ENCODE data around the gene MAGEA4.

DNA sequence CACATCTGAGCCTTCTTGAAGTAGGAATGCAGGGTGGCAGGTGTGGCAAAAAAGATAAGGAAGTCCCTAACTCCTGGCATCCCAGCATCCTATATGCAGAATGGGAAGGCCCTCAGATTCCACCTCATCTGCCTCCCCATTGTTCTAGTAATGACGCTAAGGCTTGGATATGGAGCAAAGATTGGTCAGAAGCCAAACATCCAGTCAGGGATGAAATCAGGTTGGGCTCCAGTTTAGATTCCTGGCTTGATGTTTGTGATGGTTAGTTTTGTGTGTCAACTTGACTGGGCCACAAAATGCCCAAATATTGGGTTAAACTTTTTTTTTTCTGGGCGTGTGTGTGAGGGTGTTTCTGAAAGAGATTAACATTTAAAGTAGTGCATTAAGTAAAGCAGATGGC, 39.6 kb upstream of the MAGEA4 start:
- TF ChIP-seq, protein P1, sequence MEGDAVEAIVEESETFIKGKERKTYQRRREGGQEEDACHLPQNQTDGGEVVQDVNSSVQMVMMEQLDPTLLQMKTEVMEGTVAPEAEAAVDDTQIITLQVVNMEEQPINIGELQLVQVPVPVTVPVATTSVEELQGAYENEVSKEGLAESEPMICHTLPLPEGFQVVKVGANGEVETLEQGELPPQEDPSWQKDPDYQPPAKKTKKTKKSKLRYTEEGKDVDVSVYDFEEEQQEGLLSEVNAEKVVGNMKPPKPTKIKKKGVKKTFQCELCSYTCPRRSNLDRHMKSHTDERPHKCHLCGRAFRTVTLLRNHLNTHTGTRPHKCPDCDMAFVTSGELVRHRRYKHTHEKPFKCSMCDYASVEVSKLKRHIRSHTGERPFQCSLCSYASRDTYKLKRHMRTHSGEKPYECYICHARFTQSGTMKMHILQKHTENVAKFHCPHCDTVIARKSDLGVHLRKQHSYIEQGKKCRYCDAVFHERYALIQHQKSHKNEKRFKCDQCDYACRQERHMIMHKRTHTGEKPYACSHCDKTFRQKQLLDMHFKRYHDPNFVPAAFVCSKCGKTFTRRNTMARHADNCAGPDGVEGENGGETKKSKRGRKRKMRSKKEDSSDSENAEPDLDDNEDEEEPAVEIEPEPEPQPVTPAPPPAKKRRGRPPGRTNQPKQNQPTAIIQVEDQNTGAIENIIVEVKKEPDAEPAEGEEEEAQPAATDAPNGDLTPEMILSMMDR (IDR thresholded peaks at IDR 0.05 in 4 of 5, conservative IDR thresholded peaks at IDR 0.05 in 1 of 5): no peak
- TF ChIP-seq POLR2A (IDR thresholded peaks at IDR 0.05): no peak

Data from gastrocnemius medialis (tissue), 4 donors.